Cerebellar cortex (tissue), 1 donor: ENCODE data around the gene HCLS1.
"Not testable (repeated sequence)": the region's sequence is repeated elsewhere in the genome, so short reads cannot be mapped to it uniquely, and the experiment has no call there.

Source experiments
- DNase-seq: peaks from one replicate; pipeline ENCODE4 v3.0.0-alpha.2; 2015; ENCODE audit warnings: low spot score

Gene HCLS1

DNA sequence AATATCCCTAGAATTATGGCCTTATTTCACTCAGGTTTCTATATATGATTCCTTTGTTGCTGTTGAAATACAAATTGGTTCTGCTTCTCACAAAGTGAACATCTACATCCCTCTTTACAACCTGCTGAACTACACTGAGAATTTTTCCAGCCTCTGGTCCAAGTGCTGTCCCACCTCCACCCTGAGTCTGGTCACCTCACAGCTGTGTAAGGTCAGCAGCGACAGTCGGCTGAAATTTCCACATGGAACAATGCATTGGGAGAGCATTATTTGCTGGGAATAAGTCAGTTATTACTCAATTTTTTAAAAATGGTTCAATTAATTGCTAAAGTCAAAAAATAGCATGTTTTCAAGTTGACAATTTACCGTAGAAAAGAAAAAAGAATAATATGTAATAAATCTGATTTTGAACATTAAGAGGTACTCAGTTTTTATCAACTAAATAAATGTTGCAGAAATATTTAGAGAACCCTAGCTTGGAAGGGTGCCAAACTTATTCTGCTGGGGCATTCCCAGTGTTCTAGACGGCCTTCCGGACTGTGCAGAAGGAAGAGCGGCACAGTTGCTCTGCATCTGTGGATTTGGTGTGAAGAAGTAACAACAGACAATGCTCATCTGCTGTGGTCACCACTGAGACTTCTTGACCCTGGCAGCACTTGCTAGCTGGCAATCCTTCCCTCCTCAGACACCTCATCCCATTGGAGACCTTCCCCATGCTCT is 1.8 kb downstream of the HCLS1 start:
- DNase-seq, result no peak

- DNase-seq, result no peak
Measured at GRCh38 chr3:121654493-121655385, 6.0 kb downstream of the HCLS1 start.

DNA sequence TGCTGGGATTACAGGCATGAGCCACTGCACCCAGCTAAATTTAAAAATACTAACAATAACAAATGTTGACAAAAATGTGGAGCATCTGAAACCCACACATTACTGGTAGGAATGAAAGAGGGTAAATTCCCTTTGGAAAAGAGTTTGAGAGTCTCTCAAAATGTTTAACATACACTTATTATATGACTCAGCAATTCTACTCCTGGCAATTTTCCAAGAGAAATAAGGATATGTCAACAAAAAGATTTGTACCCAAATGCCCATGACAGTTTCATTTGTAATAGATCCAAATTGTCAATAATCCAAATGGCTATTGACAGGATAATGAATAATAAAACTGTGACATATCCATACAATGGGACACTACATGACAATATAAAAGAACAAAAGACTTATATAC is 9.0 kb downstream of the HCLS1 start:
- DNase-seq, result no peak

DNA sequence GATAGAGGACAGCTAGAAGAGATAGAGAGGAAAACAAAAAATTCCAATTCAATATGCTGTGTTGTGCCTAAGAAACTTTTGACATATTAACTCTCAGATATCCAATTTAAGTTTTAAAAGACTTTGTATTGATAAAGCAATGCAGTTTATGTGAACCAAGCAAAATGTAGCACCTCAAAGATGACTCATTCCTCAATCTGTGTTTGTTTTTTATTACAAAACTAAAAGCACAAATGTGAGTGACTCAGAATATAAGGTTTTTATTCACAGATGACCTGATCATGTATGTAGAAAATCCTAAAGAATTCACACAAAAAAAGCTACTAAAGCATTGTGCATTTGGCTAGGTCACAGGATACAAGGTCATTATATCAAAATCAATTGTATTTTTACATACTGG is 11.1 kb downstream of the HCLS1 start:
- no peak for DNase-seq

DNA sequence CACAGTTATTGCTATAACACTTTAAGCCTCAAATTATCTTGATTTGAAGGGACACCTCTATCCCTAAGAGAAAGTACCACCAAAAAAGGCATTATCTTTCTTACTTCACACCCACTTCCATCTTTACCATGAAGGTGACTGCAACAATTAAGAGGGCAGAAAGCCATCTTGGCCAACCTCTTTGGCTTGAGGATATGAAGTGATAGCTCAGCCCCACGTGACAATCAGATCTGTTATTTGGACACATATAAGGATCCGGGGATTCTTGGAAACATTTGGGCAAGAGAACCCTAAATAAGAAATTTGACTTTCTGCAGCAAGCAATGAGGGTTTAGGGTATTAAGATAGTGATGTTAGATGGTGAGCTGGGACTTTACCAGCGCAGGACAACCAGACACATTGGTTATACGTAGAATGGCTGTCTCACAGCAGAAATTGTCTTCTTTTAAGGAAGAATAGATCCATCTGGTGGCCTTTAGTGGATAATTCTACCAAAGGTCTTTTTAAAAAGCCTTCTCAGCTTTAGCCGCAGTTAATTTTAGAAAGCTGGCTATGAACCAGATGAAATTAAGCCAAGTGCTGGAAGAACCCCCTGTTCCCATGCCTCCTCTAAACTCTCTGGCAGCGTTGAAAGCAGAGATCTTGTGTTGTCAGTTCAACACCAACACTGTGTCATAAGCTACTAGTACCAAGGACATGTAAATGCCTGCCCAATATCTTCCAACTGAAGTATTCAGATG is 12.3 kb downstream of the HCLS1 start:
- DNase-seq, result peak; percentile 28

DNA sequence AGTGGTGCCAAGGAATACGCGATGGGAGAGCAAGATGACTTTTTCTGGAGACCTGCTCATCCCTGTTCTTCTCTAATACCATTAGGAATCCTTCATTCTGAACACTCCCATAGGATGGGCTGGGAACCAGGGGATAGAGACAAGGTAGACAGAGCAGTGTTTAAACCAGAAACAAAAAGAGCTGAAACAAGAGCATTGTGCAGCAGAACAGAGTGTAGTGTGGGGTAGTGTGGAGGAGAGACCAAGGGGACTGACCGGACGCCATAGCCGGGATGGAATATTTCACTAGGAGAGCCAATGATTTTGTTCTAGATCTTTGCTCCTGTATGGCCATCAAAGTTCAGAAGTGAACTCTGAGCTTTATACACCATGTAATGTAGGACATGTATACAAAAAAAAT is 15.6 kb downstream of the HCLS1 start:
- DNase-seq, result no peak

GRCh38 chr3:121642601-121643314 is 17.9 kb downstream of the HCLS1 start:
- no peak for DNase-seq

- no peak for DNase-seq
Measured at GRCh38 chr3:121641127-121641526, 19.6 kb downstream of the HCLS1 start.

DNA sequence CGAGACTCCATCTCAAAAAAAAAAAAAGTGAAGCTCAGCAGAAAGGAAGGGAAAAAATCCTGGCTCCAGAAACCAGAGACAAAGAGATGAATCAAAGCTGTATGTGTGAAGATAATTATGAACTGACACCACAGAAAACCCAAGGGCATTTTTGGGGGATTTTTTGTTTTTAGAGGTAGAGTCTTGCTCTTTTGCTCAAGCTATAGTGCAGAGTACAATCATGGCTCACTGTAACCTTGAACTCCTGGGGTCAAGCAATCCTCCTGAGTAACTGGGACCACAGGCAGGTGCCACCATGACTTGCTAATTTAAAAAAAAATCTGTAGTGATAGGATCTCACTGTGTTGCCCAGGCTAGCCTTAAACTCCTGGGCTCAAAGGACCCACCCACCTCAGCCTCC is 22.8 kb downstream of the HCLS1 start:
- no peak for DNase-seq

DNA sequence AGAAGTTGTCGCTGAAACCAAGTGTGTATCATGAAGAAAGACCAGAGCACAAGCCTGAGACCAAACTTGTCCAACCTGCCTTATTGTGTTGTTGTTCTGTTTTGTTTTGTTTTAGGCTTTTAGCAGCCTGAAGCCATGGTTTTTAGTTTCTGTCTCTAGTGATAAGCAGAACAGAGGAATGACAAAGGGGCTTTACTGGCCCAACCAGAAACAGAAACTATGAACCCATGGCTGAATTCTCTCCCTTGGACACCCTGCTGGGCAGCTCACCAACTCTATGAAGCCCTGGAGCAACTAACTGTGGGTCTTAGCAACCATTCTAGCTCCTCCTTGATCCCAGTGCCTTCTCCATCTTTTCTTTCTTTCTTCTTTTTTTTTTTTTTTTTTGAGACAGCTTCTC is 30.3 kb downstream of the HCLS1 start:
- DNase-seq, result no peak

- no peak for DNase-seq
Measured at GRCh38 chr3:121629601-121630000, 31.1 kb downstream of the HCLS1 start.

DNA sequence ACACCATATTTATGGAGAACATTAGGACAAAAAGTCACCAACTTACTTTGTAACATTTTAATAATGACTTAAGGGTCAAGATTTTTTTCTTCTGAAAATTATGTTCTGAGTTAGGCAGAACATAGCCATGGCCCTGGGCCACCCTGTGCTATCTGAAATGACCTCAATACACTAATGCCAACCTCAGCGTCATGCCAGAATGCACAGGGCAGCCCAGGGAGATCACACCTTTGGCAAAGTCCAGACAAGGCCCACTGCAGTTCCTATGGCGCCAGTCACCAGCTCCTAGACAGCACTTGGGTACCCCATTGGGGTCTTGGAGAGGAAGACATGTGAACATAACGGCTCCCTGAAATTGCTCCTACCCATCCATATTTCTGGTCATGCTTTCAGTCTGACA is 33.1 kb downstream of the HCLS1 start:
- DNase-seq, result no peak

- DNase-seq, result no peak
Measured at GRCh38 chr3:121627211-121627610, 33.5 kb downstream of the HCLS1 start.

- DNase-seq, result no peak
Measured at GRCh38 chr3:121626495-121626894, 34.2 kb downstream of the HCLS1 start.

GRCh38 chr3:121624147-121624899 is 36.4 kb downstream of the HCLS1 start:
- DNase-seq, result no peak

DNA sequence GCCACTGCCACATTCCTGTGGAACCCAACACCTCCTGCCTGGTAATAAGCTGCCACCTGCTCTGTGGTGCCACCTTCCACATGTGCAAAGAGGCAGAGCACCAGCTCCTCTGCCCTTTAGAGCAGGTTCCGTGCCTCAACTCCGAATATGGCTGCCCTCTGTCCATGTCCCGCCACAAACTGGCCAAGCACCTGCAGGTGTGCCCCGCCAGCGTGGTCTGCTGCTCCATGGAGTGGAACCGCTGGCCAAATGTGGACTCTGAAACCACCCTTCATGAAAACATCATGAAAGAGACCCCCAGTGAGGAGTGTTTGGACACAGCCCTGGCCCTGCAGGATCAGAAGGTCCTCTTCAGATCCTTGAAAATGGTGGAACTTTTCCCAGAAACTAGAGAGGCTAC is 39.2 kb downstream of the HCLS1 start:
- no peak for DNase-seq

DNA sequence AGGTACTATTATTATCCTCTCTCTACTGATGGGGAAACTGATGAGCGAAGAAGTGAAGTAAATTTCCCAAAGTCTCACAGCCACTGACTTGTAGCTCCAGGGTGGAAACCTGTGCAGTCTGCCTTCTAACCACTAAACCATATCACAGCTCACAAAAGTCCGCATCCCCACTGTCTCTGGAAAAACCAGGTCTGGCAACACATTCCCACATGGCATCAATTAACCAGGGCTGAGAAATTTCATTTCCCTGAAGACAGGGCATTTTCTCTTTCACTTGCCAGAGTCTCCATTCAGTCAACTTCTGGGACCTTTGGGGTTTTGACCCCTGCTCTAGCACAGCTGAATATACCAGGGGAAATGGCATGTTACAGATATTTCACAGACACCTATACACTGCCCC is 41.0 kb downstream of the HCLS1 start:
- no peak for DNase-seq

DNA sequence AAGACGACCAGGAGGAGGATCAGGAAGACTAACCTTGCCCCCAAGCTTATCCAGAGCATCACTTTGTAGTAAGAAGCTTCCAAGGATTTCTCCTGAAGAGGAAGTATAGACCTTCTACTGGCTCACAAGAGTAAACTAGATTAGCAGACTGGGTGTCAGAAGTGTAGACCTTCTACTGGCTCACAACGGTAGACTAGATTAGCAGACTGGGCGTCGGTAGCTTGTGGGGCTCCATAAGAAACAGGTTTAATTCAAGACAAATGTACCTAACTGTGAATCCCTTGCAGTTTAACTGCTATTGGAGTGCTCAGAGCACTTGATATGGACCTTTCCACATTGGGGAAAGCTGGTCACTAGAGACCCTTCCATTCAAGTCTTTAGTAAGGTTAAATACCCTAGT is 54.6 kb downstream of the HCLS1 start:
- no peak for DNase-seq

DNA sequence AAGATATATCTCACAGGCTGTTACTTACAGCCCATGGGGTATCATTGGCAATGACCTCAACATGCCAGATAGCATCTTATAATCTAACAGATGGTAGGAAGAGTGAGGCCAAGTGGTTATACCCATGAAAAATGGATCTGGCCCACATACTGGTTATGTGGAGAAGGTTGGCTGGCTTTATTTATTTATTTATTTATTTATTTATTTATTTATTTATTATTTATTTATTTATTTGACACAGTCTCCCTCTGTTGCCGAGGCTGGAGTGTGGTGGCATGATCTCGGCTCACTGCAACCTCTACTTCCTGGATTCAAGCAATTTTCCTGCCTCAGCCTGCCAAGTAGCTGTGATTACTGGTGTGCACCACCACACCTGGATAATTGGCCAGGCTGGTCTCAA is 55.9 kb downstream of the HCLS1 start:
- DNase-seq, result no peak

DNA sequence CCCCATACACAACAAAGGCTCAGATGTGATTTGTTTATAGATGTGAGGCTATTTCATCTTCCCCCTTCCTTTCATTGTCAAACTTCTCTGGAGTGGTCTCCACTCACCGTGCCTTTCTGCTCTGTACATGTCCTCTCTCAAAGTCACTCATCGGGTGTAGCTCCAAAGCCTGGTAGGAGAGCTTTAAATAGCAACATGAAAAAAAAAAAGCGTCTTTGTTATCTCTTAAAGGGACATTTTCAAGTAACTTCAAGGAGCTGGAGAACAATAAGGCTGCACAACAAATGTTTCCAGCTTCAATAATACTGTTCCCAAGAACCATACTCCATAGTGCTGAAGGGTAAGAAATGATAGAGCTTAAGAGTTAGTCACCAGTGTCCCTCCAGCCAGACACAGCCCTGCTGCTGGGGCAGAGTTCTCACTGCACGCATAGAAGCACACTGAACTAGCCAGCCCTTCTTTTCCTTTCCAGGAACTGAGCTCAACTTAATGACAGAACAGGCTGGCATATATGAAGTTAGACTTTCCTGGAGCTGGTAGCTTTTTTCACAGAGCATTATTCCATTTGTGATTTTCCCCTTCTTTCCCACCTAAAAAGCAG is 59.4 kb downstream of the HCLS1 start:
- DNase-seq, result no peak

GRCh38 chr3:121599900-121600299 is 60.8 kb downstream of the HCLS1 start:
- not testable (repeated sequence) for DNase-seq
